Posterior vena cava (tissue), 2 donors: ENCODE measurements around the gene SLC22A1. TPM values are rescaled to one million over a fixed set of nuclear protein-coding genes. Genes with fewer than 3 reads are reported as not detected.
A peak's percentile ranks its signal among the peaks of the same experiment; 100 is the strongest.
"Not testable (repeated sequence)": the region's sequence is repeated elsewhere in the genome, so short reads cannot be mapped to it uniquely, and the experiment has no call there.

Source experiments
- DNase-seq: peaks from one replicate; pipeline ENCODE4 v3.0.0-alpha.2; 2020; ENCODE audit warnings: low spot score
- intact Hi-C, 2 donors: fragments of 100-400 bp; cut with DNase I; formaldehyde crosslinking; loops; one replicate each; pipeline versions ENCODE4 v1.14.1 to v1.14.2; 2022 to 2023
- total RNA-seq, 2 donors: library from RNA; stranded (reverse); fragmentation: NEBNext Ultra II Directional; extraction: Animal tissue kit (Norgen Biotek cat#: 25700); gene quantifications; one replicate each; pipeline ENCODE4 v1.2.1, GENCODE V29; 2021
- donor health status: DM: yes; HTN: yes; CAD: no.
- donor health status: DM: yes; HTN: yes; CAD: no.

Gene SLC22A1
- total RNA-seq, 2 donors from 2014 or later = 1.8 to 1.9 TPM

- intact Hi-C loops = no loop called here
- DNase-seq = no peak
Observed at GRCh38 chr6:160115421-160115820, 6.2 kb upstream of the SLC22A1 start.

GRCh38 chr6:160116411-160116810 lies 5.2 kb upstream of the SLC22A1 start:
- intact Hi-C loops = no loop called here
- DNase-seq = no peak

- no peak for DNase-seq
- intact Hi-C loops = loop anchor here in 1 of 2 donors (1.0 kb wide), 1 partner anchor 43 kb away; no protein-coding TSS in a partner anchor
Observed at GRCh38 chr6:160117137-160117536, 4.5 kb upstream of the SLC22A1 start.

- DNase-seq = peak; percentile 53
- intact Hi-C loops = no loop called here
Observed at GRCh38 chr6:160118620-160119229, 2.9 kb upstream of the SLC22A1 start.

GRCh38 chr6:160120087-160120486 lies 1.5 kb upstream of the SLC22A1 start:
- DNase-seq = no peak

GRCh38 chr6:160121981-160122380 lies 366 bp downstream of the SLC22A1 start:
- no peak for DNase-seq

More at GRCh38 chr6:160120087-160120486, 1.5 kb upstream of the SLC22A1 start:
- intact Hi-C loops = no loop called here

GRCh38 chr6:160122744-160123143 lies 1.1 kb downstream of the SLC22A1 start:
- intact Hi-C loops = no loop called here
- no peak for DNase-seq

More at GRCh38 chr6:160121981-160122380, 366 bp downstream of the SLC22A1 start:
- intact Hi-C loops = no loop called here

- DNase-seq = no peak
- intact Hi-C loops = no loop called here
Observed at GRCh38 chr6:160124007-160124406, 2.4 kb downstream of the SLC22A1 start.

GRCh38 chr6:160124605-160125004 lies 3.0 kb downstream of the SLC22A1 start:
- no peak for DNase-seq
- intact Hi-C loops = no loop called here

- intact Hi-C loops, DNase-seq: not testable (repeated sequence)
Observed at GRCh38 chr6:160125105-160125504, 3.5 kb downstream of the SLC22A1 start.

- intact Hi-C loops = no loop called here
- DNase-seq = no peak
Observed at GRCh38 chr6:160127270-160128124, 5.9 kb downstream of the SLC22A1 start.

- intact Hi-C loops = no loop called here
- DNase-seq = no peak
Observed at GRCh38 chr6:160128125-160128683, 6.6 kb downstream of the SLC22A1 start.

GRCh38 chr6:160128879-160129516 lies 7.4 kb downstream of the SLC22A1 start:
- DNase-seq = no peak
- intact Hi-C loops = no loop called here

GRCh38 chr6:160129881-160130615 lies 8.4 kb downstream of the SLC22A1 start:
- intact Hi-C loops = loop anchor here in 1 of 2 donors (10.0 kb wide), 1 partner anchor 325 kb away; no protein-coding TSS in a partner anchor
- no peak for DNase-seq

- DNase-seq = no peak
- intact Hi-C loops = loop anchor here in 1 of 2 donors (10.0 kb wide), 1 partner anchor 324 kb away; no protein-coding TSS in a partner anchor
Observed at GRCh38 chr6:160130729-160131484, 9.3 kb downstream of the SLC22A1 start.

- intact Hi-C loops = loop anchor here in 1 of 2 donors (10.0 kb wide), 1 partner anchor 323 kb away; no protein-coding TSS in a partner anchor
- no peak for DNase-seq
Observed at GRCh38 chr6:160131636-160132296, 10.2 kb downstream of the SLC22A1 start.

GRCh38 chr6:160132297-160132637 lies 10.7 kb downstream of the SLC22A1 start:
- no peak for DNase-seq
- intact Hi-C loops = loop anchor here in 1 of 2 donors (10.0 kb wide), 1 partner anchor 323 kb away; no protein-coding TSS in a partner anchor
